Parathyroid adenoma (tissue), 2 donors: ENCODE data around the gene ADGRG3.

ENCODE experiments used
- H2AFZ ChIP-seq: fragments of 300-600 bp; sonication (generic); one replicate; pipeline ENCODE4 v1.7.0; 2017; ENCODE audit warnings: antibody characterized with exemption, mild to moderate bottlenecking
- H3K27ac ChIP-seq: fragments of 300-600 bp; sonication (generic); one replicate; pipeline ENCODE4 v1.7.0; 2017
- H3K27me3 ChIP-seq: fragments of 300-600 bp; sonication (generic); one replicate; pipeline ENCODE4 v1.7.0; 2017; ENCODE audit warnings: low read length; ENCODE audit not compliant: control insufficient read depth, insufficient read depth
- H3K36me3 ChIP-seq: fragments of 300-600 bp; sonication (generic); one replicate; pipeline ENCODE4 v1.7.0; 2017; ENCODE audit warnings: low read length; ENCODE audit not compliant: control insufficient read depth, insufficient read depth
- H3K4me1 ChIP-seq: fragments of 300-600 bp; sonication (generic); one replicate; pipeline ENCODE4 v1.7.0; 2017; ENCODE audit warnings: control low read depth
- H3K4me2 ChIP-seq: fragments of 300-600 bp; sonication (generic); one replicate; pipeline ENCODE4 v1.7.0; 2017; ENCODE audit warnings: low read length
- H3K4me3 ChIP-seq: fragments of 300-600 bp; sonication (generic); one replicate; pipeline ENCODE4 v1.7.0; 2017; ENCODE audit warnings: low read depth, low read length
- H3K79me2 ChIP-seq: fragments of 300-600 bp; sonication (generic); one replicate; pipeline ENCODE4 v1.7.0; 2017; ENCODE audit warnings: control low read depth
- H3K9ac ChIP-seq: fragments of 300-600 bp; sonication (generic); one replicate; pipeline ENCODE4 v1.7.0; 2017; ENCODE audit warnings: mild to moderate bottlenecking
- H3K9me3 ChIP-seq: fragments of 300-600 bp; sonication (generic); one replicate; pipeline ENCODE4 v1.7.0; 2017; ENCODE audit warnings: low read length; ENCODE audit not compliant: control insufficient read depth
- TF ChIP-seq, protein P1 (sequence below): fragments of 300-600 bp; sonication (generic); IDR thresholded peaks from one replicate; pipeline ENCODE4 v1.7.0; 2017; ENCODE audit warnings: antibody characterized with exemption, mild to moderate bottlenecking
- donor health status: primary hyperparathyroidism.

Gene ADGRG3

DNA sequence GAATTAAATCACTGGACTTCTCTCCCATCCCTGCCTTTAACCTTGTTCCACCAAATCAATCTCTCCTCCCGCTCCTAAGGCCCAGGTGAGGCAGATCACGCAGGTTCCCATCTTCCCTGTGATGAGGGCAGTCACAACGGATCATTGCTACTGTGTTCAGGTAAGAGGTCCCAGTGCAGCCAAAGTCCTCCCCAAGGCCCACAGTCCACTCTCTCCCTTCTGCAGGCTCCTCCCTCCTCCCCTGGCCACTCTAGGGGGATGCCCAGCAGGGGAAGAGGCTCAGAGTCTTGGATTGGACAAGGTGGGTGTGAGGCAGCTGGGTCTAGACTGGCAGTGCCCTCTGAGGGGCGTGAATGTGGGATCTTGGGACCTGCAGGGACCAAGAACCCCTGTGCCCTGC is 2.6 kb upstream of the ADGRG3 start:
- no peaks in the 10 kb centered on the region for H3K9me3 ChIP-seq
- no peak overlapping the region for H3K9ac ChIP-seq
- no peak overlapping the region for H3K4me3 ChIP-seq
- H3K4me1 ChIP-seq = peaks cover 9% of the 10 kb centered on the region
- H3K79me2 ChIP-seq = no peaks in the 10 kb centered on the region
- no peaks in the 10 kb centered on the region for H3K36me3 ChIP-seq
- no peak overlapping the region for H3K27ac ChIP-seq
- H2AFZ ChIP-seq = no peak overlapping the region
- H3K27me3 ChIP-seq = no peaks in the 10 kb centered on the region
- TF ChIP-seq, protein P1, sequence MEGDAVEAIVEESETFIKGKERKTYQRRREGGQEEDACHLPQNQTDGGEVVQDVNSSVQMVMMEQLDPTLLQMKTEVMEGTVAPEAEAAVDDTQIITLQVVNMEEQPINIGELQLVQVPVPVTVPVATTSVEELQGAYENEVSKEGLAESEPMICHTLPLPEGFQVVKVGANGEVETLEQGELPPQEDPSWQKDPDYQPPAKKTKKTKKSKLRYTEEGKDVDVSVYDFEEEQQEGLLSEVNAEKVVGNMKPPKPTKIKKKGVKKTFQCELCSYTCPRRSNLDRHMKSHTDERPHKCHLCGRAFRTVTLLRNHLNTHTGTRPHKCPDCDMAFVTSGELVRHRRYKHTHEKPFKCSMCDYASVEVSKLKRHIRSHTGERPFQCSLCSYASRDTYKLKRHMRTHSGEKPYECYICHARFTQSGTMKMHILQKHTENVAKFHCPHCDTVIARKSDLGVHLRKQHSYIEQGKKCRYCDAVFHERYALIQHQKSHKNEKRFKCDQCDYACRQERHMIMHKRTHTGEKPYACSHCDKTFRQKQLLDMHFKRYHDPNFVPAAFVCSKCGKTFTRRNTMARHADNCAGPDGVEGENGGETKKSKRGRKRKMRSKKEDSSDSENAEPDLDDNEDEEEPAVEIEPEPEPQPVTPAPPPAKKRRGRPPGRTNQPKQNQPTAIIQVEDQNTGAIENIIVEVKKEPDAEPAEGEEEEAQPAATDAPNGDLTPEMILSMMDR = no peak
- no peak overlapping the region for H3K4me2 ChIP-seq

DNA sequence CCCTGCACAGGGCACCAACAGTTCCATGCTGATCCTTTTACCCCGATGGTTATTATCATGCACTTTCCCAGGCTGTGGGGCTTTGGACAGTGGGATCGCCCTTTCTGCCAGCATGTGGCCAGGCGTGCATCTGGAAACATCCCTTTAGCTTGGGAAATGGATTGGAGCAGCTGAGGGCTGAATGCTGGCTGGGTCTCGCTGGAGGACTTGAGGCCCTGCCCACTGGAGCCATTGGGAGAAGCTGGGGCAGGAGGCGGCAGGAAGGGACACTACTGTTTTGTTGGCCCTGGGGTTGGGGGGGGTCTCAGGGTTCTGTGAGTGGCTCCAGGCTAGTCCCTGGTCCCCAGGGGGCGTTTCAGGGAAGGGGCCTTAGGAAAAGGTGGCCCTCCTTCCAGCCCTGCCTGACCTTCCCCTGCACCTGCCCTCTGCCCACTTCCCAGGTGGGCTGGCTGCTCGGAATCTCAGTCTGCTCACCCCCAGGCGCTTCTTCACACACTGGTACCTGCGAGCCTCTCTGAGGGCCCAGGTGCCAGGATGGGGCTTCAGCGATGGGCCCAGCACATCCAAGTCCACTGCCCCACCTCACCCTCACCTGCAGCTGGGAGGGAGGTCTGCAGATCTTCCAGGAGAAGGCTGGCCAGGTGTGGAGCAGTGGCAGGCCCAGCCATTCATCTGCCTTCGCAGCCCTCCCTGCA is 1.6 kb upstream of the ADGRG3 start:
- H3K4me3 ChIP-seq = no peak overlapping the region
- H3K9ac ChIP-seq = no peak overlapping the region
- peaks cover 9% of the 10 kb centered on the region for H3K4me1 ChIP-seq
- H3K27ac ChIP-seq = no peak overlapping the region
- H3K36me3 ChIP-seq = no peaks in the 10 kb centered on the region
- no peak overlapping the region for H2AFZ ChIP-seq
- no peaks in the 10 kb centered on the region for H3K9me3 ChIP-seq
- H3K79me2 ChIP-seq = no peaks in the 10 kb centered on the region
- H3K4me2 ChIP-seq = no peak overlapping the region
- H3K27me3 ChIP-seq = no peaks in the 10 kb centered on the region
- TF ChIP-seq, protein P1 = no peak

DNA sequence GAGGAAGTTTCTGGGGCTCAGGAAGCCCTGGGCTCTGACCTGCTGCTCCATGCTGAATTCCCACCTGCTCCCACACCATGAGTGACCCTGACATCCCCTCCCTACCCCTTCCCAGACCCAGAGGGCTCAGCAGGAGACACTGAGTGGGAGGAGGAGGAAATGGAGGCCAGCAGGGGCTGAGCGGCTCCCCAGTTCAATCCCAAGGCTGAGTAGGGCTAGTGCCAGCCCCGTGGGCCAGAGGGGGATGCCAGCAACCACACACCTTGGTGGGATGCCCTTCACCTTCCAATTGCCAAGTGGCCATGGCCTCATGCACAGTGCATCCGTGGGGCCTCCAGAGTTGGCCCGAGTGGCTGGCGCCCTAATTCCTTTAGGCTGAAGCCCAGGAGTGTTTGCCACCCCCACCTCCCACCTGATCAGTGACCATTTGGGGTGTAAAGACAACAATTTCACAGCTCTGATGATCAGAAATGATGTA is 1.0 kb upstream of the ADGRG3 start:
- Histone ChIP-seq H3K36me3 (no peaks in the 10 kb centered on the region), H3K27ac (no peak overlapping the region), H3K4me3 (no peak overlapping the region), H3K9me3 (no peaks in the 10 kb centered on the region), H3K79me2 (no peaks in the 10 kb centered on the region), H3K27me3 (no peaks in the 10 kb centered on the region), H3K9ac (no peak overlapping the region), H3K4me2 (no peak overlapping the region), H3K4me1 (peaks cover 9% of the 10 kb centered on the region), H2AFZ (peak overlapping the region; percentile 68)
- TF ChIP-seq, protein P1 = no peak

DNA sequence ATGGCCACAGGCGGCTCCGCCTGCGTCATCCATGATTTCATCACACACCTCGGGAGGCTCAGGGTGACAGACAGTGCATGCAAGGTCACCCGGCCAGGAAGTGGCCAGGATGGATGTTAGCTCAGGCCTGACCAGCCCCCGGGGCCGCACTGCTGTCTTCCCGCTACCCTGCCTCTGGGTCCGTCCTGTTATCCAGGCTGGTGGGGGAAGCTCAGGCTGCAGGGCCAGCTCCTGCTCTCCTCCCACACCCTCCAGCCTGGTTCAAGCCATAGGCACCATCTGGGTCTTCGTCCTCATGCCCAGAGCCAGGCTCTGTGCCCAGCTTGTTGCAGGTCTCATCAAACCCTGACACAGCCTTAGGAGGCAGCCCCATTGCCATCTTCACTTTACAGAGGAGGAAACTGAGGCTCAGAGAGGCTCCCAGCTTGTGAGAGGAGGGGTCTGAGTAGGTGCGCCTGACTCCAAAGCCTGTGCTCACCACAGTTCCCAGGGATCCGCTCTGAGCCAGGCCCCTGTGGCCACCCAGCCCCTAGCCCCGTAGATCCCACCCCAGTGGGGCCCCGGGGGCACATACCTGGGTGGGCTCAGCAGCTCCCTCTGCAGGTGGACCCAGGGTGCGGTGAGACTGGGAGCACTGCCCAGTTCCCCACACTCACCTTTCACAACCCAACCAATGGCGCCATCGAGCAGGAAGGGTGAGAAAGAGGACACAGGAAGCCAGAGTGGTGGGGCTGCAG is 412 bp upstream of the ADGRG3 start:
- Histone ChIP-seq H3K4me3 (no peak overlapping the region), H3K9me3 (no peaks in the 10 kb centered on the region), H3K27me3 (no peaks in the 10 kb centered on the region), H3K4me1 (peaks cover 9% of the 10 kb centered on the region), H3K36me3 (no peaks in the 10 kb centered on the region), H3K9ac (no peak overlapping the region), H3K4me2 (no peak overlapping the region), H3K79me2 (no peaks in the 10 kb centered on the region), H3K27ac (no peak overlapping the region), H2AFZ (peak overlapping the region; percentile 68)
- TF ChIP-seq, protein P1 = no peak
